ENCODE results near the gene ELL. TPM values are rescaled to one million over a fixed set of nuclear protein-coding genes. Genes with fewer than 3 reads are reported as not detected.

The ELL gene
- total and polyA plus RNA-seq, 9 of the 15 experiments (the other 6 are each of a cell fraction or from before 2014, with no cell fraction given): 0.24 to 22.5 (median 4.1) TPM

DNA sequence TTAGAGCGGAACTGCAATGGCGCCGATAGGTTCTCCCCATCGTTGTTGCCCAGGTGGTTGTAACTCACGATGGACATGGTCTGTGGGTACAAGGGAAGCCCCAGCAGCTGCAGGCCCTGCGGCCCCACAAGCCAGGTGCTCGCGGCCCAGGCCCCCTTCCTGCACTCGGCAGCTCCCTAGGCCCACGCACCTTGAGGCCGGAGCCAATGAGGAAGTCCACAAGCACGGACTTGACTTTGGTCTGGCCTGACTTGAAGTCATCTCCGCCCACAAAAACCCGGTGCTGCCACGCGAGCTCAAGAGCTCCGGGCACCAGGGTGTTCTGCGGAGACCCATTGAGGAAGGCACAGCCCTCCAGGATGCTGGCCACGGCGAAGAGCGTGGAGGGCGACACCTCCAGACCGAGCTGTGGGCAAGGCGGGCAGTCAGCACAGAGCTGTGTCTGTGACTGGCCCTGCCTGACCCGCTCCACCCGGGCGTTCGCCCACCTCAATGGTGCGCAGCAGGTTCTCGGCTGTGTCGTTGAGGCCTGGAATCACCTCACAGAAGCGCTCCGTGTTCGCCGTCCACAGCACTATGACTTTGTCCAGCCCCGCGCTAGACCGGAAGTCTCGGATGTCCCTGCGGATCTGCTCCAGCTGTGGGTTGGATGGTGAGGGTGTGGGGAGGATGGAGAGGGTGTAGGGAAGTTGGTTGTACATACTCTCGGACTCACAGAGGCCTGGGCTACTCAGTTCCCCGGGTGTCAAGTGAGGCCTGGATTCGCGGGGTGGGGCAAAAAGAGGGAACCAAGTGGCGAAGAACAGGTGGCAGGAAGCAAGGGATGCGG lies 85.8 kb downstream of the ELL start (continued):
- TF ChIP-seq, protein P1, sequence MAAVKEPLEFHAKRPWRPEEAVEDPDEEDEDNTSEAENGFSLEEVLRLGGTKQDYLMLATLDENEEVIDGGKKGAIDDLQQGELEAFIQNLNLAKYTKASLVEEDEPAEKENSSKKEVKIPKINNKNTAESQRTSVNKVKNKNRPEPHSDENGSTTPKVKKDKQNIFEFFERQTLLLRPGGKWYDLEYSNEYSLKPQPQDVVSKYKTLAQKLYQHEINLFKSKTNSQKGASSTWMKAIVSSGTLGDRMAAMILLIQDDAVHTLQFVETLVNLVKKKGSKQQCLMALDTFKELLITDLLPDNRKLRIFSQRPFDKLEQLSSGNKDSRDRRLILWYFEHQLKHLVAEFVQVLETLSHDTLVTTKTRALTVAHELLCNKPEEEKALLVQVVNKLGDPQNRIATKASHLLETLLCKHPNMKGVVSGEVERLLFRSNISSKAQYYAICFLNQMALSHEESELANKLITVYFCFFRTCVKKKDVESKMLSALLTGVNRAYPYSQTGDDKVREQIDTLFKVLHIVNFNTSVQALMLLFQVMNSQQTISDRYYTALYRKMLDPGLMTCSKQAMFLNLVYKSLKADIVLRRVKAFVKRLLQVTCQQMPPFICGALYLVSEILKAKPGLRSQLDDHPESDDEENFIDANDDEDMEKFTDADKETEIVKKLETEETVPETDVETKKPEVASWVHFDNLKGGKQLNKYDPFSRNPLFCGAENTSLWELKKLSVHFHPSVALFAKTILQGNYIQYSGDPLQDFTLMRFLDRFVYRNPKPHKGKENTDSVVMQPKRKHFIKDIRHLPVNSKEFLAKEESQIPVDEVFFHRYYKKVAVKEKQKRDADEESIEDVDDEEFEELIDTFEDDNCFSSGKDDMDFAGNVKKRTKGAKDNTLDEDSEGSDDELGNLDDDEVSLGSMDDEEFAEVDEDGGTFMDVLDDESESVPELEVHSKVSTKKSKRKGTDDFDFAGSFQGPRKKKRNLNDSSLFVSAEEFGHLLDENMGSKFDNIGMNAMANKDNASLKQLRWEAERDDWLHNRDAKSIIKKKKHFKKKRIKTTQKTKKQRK (IDR thresholded peaks at IDR 0.05; ENCODE audit: borderline replicate concordance, low read depth, low read length): no peak
- TF ChIP-seq RNF2 (IDR thresholded peaks at IDR 0.05) (no peak), ELF4 (CRISPR knock-in tag; IDR thresholded peaks at IDR 0.05) (no peak), TAL1 (IDR thresholded peaks at IDR 0.05) (no peak), BCOR (IDR thresholded peaks at IDR 0.05) (no peak), ZNF695 (CRISPR knock-in tag; IDR thresholded peaks at IDR 0.05) (no peak), TAF1 (IDR thresholded peaks at IDR 0.05; ENCODE audit: control insufficient read depth, extremely low read depth, insufficient read depth, low read length, severe bottlenecking) (no peak), FOXA3 (CRISPR knock-in tag; conservative IDR thresholded peaks at IDR 0.05 in 1 of 2, IDR thresholded peaks at IDR 0.05 in 1 of 2) (peak in 1 of 2 experiments; percentile 48; a peak in 1 of 4 replicates), TEAD2 (tag; IDR thresholded peaks at IDR 0.05) (no peak), POLR2G (IDR thresholded peaks at IDR 0.05; ENCODE audit: low read depth, low read length) (peak; percentile 8; the same call in 1 of the 2 replicates), JUNB (CRISPR knock-in tag; conservative IDR thresholded peaks at IDR 0.05) (no peak), FOXP1 (CRISPR knock-in tag; IDR thresholded peaks at IDR 0.05) (0 out of 2 replicates have a peak, but pooled peaks have one; percentile 43), ZNF311 (CRISPR knock-in tag; IDR thresholded peaks at IDR 0.05) (no peak), NR2F6 (CRISPR knock-in tag; IDR thresholded peaks at IDR 0.05) (no peak)
- TF ChIP-seq, protein P2, sequence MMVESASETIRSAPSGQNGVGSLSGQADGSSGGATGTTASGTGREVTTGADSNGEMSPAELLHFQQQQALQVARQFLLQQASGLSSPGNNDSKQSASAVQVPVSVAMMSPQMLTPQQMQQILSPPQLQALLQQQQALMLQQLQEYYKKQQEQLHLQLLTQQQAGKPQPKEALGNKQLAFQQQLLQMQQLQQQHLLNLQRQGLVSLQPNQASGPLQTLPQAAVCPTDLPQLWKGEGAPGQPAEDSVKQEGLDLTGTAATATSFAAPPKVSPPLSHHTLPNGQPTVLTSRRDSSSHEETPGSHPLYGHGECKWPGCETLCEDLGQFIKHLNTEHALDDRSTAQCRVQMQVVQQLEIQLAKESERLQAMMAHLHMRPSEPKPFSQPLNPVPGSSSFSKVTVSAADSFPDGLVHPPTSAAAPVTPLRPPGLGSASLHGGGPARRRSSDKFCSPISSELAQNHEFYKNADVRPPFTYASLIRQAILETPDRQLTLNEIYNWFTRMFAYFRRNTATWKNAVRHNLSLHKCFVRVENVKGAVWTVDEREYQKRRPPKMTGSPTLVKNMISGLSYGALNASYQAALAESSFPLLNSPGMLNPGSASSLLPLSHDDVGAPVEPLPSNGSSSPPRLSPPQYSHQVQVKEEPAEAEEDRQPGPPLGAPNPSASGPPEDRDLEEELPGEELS (CRISPR knock-in tag; IDR thresholded peaks at IDR 0.05; ENCODE audit: borderline replicate concordance): no peak
- TF ChIP-seq, protein P3, sequence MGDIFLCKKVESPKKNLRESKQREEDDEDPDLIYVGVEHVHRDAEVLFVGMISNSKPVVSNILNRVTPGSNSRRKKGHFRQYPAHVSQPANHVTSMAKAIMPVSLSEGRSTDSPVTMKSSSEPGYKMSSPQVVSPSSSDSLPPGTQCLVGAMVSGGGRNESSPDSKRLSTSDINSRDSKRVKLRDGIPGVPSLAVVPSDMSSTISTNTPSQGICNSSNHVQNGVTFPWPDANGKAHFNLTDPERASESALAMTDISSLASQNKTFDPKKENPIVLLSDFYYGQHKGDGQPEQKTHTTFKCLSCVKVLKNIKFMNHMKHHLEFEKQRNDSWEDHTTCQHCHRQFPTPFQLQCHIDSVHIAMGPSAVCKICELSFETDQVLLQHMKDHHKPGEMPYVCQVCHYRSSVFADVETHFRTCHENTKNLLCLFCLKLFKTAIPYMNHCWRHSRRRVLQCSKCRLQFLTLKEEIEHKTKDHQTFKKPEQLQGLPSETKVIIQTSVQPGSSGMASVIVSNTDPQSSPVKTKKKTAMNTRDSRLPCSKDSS (IDR thresholded peaks at IDR 0.05; ENCODE audit: low read depth, partially characterized antibody): no peak
